NCI-H146 treated with DMSO at 0.1 percent for 48 hours (cell line): ENCODE measurements around the gene BDH2.

ENCODE experiments used
- DNase-seq: peaks from one replicate; lab custom pipeline; 2025; ENCODE audit not compliant: unreplicated experiment; lab: John Stamatoyannopoulos, UW

The BDH2 gene

GRCh38 chr4:103085555-103086196, 14.0 kb downstream of the BDH2 start:
- DNase-seq, result no peak

DNA sequence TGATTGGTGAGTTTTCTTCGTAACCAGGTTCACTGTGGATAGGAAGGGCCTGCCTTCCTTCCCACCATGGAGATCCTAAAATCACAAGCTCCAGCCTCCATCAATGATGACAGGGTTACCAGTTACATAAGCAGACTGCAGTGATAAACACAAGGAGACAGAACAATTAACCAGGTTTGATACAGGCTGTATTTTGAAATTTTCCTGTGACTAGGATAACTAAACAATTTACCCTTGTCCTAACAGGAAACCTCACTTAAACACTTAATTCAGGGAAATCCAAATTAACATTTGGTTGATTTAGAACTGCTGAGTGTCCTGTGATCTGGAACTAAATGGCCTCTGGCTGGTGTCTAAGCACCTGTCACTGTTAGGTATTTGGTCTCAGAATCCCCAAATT, 20.0 kb downstream of the BDH2 start:
- no peak for DNase-seq

DNA sequence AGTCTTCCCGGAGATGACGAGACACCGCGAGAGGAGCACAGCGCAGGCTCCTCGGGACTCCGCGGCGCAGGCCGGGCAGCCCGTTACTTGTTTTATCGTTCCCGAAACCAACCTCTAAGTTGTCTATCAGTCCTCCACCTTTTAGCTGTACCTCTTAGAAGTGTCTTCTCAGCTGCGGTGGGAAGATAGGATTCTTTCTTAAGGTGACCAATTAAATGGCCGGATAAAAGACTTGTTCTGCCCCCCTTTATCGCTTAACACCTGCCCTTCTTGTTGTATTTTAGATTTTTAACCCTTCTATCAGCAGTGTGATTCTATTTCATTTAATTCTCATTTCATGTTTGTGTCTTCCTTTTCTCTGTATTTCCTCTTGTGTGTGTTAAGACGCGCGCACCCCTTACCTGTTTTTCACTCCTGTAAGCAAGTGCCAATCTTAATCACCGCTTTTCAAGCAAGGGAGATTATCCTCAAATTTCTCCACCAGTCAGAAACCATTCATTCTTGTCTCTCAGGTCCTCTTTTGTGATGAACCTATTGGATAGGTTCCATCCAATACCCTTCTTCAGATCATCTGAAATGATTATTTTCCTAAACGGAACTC, 22.8 kb downstream of the BDH2 start, which contains the start of gene SLC9B2:
SLC9B2 (minus strand) TSS at position 15 of the 601 bp plus-strand sequence. CDS start 9,211 bp downstream, outside the sequence.
- no peak for DNase-seq

DNA sequence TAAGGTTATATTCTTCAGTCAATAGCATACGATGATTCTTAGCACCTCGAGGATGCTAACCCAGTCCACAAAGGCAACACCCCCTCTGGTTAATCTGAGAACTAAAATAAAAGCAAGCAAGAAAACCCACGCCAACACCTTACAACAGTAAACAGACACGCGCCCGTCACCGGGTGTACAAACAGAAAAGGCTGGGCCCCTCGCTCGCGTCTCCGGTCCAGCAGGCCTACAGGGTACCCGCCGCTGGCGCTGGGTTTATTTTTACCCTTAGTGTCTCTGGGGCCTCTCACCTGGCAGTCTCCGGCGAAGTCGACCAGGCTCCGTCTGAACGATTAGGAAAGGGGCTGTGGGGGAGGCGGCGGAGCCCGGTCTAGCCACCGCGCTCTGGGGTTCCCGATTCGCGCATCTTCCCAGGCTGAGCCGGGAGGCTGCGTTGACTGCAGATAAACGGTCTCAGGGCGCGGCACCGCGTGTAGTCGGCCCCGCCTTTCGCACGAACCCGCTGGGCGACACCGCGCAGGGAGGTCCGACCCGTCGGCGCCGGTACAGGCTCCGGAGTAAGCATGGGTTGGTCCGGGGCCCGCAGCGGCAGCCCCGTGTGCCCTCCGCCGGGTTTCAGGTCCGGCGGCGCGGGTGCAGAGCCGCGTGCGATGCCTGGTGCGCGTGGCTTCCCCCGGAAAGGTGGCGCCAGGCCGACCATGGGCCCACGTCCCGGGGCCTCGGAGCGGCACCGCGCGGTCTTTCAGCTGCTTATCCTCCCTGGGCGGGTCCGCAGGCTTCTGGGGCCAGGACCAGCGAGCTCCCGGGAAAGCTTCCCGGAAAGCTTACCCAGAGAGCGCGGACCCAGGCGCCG, 23.5 kb downstream of the BDH2 start:
- peak; percentile 4 for DNase-seq

DNA sequence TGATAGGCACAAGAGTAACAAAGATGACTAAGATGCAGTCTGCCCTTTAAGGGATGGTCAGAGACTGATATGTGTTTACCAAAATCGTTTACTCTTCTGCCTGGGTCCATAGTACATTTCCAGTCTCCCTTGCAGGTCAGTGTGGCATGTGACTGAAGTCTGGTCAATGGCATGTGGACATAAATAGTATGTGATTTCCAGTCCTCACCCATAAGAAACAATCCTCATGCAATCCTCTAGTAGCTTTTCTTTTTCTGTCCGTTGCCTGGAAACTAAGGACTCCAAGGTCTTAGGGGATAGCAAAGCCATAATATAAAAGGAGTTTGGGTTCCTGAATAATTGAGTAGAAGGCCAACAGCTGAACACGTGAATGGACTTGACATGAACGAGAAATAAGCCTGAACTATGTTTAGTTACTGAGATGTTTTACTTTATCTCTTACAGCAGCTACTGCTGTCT, 24.2 kb downstream of the BDH2 start:
- no peak for DNase-seq

DNA sequence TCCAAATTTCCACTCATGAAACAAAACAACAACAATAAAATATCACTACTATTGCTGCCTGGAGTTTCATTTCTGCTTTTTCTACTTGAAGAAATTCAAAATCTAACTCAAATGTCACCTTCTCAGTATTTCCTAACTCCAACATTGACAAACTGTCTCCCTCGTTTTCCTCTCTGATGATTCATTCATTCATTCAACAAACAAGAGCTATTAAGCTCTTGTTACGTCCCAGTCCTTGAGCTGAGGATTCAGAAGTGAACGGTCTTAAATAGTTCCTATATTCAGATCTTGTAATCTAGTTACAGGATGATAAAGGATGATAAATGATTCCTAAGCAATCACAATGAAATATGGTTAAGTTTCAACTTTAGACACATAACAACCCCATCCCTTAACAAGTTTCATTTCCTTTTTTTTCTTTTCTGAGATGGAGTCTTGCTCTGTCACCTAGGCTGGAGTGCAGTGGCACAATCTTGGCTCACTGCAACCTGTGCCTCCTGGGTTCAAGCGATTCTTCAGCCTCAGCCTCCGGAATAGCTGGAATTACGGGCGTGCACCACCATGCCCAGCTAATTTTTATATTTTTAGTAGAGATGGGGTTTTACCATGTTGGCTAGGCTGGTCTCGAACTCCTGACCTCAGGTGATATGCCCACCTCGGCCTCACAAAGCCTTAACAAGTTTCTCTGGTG, 24.7 kb downstream of the BDH2 start:
- DNase-seq, result no peak

DNA sequence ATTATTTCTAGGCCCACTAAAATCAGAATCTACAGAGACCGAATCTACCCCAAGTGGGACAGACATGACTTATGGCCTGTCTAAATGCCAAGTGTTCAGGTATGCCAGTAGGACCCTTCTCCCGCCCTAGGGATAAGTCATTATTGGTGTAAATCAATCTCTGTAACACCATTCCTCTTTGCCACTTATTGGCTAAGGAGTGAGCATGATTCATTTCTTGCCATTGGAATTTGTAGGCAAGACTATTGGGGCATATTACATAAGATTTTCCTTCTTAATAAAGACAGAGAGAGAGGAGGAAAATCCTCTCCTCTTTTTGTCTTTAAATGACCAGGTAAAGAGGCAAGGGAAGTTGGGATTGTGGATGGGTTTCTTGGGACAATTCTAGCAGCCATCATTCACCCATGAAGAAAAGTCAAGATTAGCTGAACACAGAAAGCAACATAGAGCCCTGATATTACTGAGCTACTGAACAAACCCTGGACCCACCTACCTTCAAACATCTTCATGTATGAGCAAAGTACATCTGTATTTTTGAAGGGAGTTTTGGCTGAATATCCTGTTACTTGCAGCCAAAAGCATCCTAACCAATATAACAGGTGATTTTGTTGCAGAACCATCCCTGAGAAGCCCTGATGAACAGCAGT, 25.7 kb downstream of the BDH2 start:
- no peak for DNase-seq

GRCh38 chr4:103067841-103068547, 31.6 kb downstream of the BDH2 start:
- DNase-seq, result no peak

GRCh38 chr4:103060453-103061148, 39.0 kb downstream of the BDH2 start:
- no peak for DNase-seq

GRCh38 chr4:103054030-103054429, 45.6 kb downstream of the BDH2 start:
- no peak for DNase-seq

DNA sequence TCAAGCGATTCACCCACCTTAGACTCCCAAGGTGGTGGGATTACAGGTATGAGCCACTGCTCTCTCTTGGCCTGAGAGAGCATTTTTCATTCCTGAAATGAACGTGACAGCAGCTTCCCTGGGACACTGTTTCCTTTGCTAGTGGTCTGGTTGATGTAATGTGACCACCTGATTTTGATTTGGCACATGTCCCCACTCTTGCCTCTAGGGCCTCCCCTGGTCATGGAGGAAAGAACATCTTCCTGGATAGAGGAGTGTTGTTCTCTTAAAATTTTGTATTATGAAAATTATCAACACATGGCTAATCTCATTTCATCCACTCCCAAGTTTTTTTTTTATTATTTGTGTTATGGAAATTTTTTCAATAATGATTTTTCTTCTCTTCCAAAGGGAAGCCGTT, 46.9 kb downstream of the BDH2 start:
- no peak for DNase-seq

DNA sequence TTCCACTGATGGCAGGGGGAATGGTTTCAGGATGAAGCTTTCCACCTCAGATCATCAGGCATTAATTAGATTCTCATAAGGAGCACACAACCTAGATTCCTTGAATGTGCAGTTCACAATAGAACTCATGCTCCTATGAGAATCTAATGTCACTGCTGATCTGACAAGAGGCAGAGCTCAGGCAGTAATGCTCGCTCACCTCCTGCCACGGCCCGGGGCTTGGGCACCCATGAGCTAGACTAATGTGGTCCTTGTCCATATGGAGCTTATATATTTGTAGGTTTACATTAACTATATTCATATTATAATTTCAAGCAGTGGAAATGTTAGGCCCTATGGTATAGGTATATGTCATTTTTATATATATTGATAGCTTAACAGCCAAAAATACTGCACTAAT, 47.5 kb downstream of the BDH2 start:
- DNase-seq, result no peak

DNA sequence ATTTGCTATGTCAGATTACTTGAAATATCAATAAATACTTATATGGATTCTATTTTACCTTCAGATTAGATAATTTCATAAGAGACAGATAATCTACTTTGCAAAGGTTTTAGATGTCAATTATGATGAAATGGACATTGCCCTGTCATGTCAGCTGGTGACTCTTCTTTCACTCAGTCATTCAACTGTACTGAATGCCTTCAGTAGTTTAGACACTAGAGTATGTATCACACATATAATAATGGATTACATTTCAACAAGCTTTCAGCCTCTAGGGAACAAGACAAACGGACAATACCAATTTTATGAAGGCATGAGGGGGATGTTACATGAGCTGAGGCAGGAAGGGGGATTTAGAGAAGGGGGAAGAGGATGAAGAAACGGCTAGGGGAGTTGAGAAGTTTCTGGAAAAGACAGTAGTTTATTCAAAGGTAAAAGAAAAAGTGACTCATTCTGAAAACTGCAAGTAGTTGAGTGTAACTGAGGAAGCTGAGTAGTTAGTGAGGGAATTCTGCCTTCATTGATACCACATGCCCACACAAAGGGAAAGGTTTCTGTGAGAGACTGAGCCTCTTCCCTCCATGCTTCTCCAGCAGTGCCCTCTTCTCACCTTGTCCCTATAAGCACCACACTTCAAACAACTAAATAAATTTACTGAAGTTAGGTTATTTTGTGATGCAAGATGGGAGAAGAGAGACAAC, 48.7 kb downstream of the BDH2 start:
- DNase-seq, result no peak

DNA sequence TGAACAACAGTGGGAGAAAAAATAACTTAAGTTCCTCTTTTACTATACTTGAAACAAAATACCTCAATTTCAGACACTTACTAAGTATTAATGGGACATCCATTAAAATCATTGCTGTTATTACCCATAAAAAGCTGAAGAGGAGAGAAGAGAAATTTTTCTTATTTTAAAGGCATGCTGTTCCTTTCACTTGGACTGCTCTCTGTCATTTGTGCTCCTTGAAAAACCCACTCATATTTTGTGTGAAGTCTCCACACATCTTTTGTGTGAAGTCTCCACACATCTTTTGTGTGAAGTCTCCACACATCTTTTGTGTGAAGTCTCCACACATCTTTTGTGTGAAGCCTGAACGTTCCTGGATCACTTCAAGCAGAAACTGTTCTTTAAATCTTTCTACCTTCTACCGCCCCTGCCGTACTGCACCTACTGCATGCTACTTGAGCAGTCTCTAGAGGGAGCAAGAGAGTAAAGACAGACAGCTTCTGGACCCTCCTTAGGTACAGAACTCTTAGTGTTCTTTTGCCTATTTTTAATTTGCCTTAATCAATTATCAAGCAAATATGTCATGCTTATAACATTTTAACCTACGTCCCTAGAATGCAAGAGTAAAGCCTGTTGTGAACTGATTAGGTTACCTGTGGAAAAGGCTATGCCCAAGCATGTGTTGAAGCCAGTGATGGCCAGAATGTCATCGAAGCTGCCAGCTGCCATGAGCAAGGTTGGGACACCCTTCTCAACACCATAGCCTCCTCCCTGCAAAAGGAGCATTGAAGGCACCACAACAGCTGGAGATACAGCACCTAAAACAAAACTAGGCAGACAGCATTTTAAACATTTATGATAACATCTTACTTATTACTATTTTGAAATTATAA, 53.0 kb downstream of the BDH2 start:
- DNase-seq, result no peak

DNA sequence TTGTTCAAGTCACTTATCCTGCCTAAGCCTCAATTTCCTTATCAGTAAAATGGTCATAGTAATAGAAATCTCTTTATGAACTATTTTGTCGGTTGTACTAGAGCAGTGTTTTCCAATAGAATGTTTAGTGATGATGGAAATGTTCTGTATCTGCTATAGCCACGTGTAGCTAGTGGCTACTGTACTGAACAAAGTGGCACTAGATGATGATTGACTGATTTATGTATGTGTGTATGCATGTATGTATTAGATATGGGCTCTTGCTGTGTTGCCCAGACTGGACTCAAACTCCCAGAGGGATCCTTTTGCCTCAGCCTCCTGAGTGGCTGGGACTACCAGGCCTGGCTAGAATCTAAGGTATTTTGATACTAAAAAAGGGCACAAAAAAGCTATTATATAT, 55.5 kb downstream of the BDH2 start:
- no peak for DNase-seq

DNA sequence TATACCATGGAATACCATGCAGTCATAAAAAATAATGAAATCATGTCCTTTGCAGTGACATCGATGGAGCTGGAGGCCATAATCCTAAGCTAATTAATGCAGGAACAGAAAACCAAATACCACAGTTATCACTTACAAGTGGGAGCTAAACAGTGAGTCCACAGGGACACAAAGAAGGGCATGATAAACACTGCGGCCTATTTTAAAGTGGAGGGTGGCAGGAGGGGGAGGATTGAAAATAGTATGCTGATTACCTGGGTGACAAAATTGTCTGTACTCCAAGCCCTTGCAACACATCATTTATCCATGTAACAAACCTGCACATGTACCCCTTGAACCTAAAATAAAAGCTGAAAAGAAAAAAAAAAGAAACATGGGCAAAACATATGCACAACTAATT, 63.5 kb downstream of the BDH2 start:
- no peak for DNase-seq

- no peak for DNase-seq
Measured at GRCh38 chr4:103032574-103032973, 67.1 kb downstream of the BDH2 start.

- DNase-seq, result no peak
Measured at GRCh38 chr4:103030791-103031190, 68.8 kb downstream of the BDH2 start.
